Medulla oblongata (tissue), 1 donor: Measurements from ENCODE around the gene CCT2.

ENCODE experiments used
- DNase-seq: peaks from one replicate; pipeline ENCODE4 v3.0.0-alpha.2; 2015; ENCODE audit errors: extremely low spot score

Gene CCT2

DNA sequence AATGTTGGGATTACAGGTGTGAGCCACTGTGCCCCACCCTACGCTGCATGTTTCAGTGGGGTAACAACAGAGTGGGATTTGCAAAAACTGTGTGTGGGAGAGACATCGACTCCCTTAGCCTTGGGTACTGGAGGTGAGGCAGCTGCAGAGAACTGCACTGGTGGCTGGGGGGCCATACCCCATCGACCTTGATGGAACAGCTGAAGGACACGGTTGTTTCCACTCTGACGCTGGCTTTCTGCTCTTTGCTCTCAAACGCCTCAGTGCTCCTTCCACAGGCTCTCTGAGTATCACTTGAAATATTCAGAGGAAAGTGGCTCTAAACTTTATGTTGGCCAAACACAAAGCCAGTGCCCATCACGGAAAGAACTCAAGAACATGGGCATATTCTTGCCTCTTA lies 56.3 kb downstream of the CCT2 start:
- no peak for DNase-seq

GRCh38 chr12:69642531-69642930 lies 57.3 kb downstream of the CCT2 start:
- DNase-seq = no peak

DNA sequence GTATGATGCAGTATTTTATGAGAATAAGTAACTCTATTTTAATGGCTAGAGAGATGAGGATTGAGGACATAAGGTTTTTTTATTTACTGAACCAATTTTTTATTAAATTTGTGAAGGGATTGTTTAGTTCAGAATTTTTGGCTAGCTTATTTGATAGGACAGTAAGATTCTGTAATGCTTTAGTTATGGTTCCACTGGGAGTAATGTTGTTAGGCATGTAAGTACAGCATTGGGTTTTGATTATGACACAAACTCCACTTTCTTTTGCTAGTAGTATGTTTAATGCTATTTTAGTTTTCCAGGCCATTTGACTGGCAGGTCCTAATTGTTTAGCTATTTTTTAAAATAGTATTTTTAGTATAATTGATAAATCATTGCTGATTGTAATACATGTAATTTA lies 59.3 kb downstream of the CCT2 start:
- DNase-seq = no peak

GRCh38 chr12:69645031-69645430 lies 59.8 kb downstream of the CCT2 start:
- no peak for DNase-seq

DNA sequence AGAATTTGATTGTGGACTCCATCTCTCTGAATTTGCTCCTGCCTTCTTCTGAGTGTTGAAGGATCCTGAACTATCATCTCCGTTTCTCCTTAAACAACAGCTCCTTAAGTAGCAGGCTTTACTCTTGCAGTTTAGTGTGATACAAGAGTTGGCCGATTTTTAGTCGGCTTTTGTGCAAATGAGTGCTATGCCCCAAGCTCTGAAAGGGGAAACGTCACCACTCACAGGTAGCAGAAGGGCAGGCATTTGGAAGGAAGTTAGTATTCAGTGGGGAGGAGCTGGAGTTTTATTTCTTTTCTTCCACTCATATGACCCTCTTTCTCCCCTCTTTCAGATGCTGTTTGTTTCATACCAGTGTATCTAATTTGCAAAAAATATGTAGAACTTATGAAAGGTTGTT lies 61.9 kb downstream of the CCT2 start:
- no peak for DNase-seq

GRCh38 chr12:69648476-69648875 lies 63.2 kb downstream of the CCT2 start:
- DNase-seq = no peak

DNA sequence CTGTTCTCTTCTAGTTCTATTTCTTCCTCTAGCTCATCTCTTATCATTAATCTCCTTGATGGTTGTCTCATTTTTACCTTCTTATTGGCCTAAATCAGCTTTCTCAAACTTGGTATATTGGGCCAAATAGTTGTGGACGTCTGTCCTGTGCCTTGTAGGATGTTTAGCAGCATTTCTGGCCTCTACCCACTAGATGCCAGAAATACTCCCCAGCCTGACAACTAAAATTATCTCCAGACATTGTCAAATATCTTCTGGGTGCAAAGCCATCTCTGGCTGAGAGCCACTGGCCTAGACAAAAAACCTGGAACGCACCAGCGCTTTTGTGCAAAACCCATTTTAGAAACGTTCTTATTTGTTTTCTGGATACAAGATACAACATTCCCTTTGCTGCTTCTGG lies 64.3 kb downstream of the CCT2 start:
- no peak for DNase-seq
